ENCODE data around the gene NID1.

Gene NID1

DNA sequence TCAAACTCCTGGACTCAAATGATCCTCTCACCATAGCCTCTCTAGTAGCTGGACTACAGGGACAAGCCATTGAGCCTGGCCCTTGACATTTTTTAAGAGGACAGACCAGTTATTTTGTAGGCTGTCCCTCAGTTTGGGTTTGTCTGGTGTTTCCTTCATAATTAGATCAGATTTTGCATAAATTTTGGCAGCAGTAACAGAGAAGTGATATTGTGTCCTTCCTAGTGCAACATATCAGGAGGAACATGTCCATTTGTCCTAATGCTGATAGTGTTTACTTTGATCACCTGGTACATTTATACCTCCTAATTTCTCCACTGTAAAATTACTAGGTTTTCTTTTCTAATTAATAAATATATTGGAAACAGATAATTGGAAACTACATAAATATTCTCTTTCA lies 5.9 kb upstream of the NID1 start:
- Histone ChIP-seq H3K9me2 (replicated peaks; ENCODE audit: insufficient read depth, low read length) (no peaks in the 10 kb centered on the region), H3K79me2 (ENCODE audit: low read length) (no peaks in the 10 kb centered on the region), H3K4me1 (ENCODE audit: low read length) (0 out of 2 replicates have a peak, but pooled peaks cover 4% of the 10 kb centered on the region), H3K27me3 (replicated peaks; ENCODE audit: insufficient read depth, low read length) (no peaks in the 10 kb centered on the region), H3K4me2 (ENCODE audit: low read depth, low read length) (no peak overlapping the region), H3K36me3 (replicated peaks; ENCODE audit: insufficient read depth, low read length) (no peaks in the 10 kb centered on the region), H3K9ac (ENCODE audit: low read length) (no peak overlapping the region), H3K9me3 (replicated peaks; ENCODE audit: insufficient read depth, low read length) (no peaks in the 10 kb centered on the region), H3K4me3 (ENCODE audit: low read length) (no peak overlapping the region), H3F3A (ENCODE audit: insufficient read depth, low read length) (no peaks in the 10 kb centered on the region), H2AFZ (ENCODE audit: low read length) (no peak overlapping the region), H3K27ac (ENCODE audit: low read length) (no peak overlapping the region), H4K20me1 (ENCODE audit: insufficient read depth, low read length) (no peaks in the 10 kb centered on the region)
- TF ChIP-seq EZH2 (optimal IDR thresholded peaks at IDR 0.05; ENCODE audit: low read depth, low read length) (no peak), EZH2phosphoT487 (IDR thresholded peaks at IDR 0.05; ENCODE audit: low read length) (no peak)
- TF ChIP-seq, protein P1, sequence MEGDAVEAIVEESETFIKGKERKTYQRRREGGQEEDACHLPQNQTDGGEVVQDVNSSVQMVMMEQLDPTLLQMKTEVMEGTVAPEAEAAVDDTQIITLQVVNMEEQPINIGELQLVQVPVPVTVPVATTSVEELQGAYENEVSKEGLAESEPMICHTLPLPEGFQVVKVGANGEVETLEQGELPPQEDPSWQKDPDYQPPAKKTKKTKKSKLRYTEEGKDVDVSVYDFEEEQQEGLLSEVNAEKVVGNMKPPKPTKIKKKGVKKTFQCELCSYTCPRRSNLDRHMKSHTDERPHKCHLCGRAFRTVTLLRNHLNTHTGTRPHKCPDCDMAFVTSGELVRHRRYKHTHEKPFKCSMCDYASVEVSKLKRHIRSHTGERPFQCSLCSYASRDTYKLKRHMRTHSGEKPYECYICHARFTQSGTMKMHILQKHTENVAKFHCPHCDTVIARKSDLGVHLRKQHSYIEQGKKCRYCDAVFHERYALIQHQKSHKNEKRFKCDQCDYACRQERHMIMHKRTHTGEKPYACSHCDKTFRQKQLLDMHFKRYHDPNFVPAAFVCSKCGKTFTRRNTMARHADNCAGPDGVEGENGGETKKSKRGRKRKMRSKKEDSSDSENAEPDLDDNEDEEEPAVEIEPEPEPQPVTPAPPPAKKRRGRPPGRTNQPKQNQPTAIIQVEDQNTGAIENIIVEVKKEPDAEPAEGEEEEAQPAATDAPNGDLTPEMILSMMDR (IDR thresholded peaks at IDR 0.05; ENCODE audit: low read length), result no peak
- no peak for DNase-seq

DNA sequence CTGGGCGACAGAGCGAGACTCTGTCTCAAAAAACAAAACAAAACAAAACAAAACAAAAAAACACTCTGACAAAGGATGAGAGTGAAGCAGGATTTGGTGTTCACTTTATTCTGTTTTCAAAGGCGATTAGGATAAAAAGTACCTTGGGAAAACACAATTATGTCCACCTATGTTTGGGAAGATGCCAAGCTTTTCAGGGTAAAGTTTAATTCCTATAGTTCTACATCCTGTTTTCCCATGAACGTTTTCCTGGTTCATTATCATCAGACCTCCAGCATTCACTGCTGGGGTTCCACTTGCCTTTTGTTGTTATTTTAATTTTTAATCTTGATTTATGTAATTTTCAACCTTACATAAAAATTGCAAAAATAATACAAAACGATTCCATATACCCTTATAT lies 4.9 kb upstream of the NID1 start:
- no peak overlapping the region for H2AFZ ChIP-seq (ENCODE audit: low read length)
- no peak for DNase-seq
- H3K27ac ChIP-seq (ENCODE audit: low read length), result no peak overlapping the region
- no peaks in the 10 kb centered on the region for H4K20me1 ChIP-seq (ENCODE audit: insufficient read depth, low read length)
- H3K4me1 ChIP-seq (ENCODE audit: low read length), result 0 out of 2 replicates have a peak, but pooled peaks cover 4% of the 10 kb centered on the region
- no peak overlapping the region for H3K9ac ChIP-seq (ENCODE audit: low read length)
- H3K9me3 ChIP-seq (replicated peaks; ENCODE audit: insufficient read depth, low read length), result no peaks in the 10 kb centered on the region
- no peaks in the 10 kb centered on the region for H3F3A ChIP-seq (ENCODE audit: insufficient read depth, low read length)
- no peaks in the 10 kb centered on the region for H3K36me3 ChIP-seq (replicated peaks; ENCODE audit: insufficient read depth, low read length)
- no peaks in the 10 kb centered on the region for H3K79me2 ChIP-seq (ENCODE audit: low read length)
- no peak overlapping the region for H3K4me2 ChIP-seq (ENCODE audit: low read depth, low read length)
- no peaks in the 10 kb centered on the region for H3K9me2 ChIP-seq (replicated peaks; ENCODE audit: insufficient read depth, low read length)
- H3K4me3 ChIP-seq (ENCODE audit: low read length), result no peak overlapping the region
- TF ChIP-seq, protein P1 (IDR thresholded peaks at IDR 0.05; ENCODE audit: low read length), result no peak
- no peaks in the 10 kb centered on the region for H3K27me3 ChIP-seq (replicated peaks; ENCODE audit: insufficient read depth, low read length)

DNA sequence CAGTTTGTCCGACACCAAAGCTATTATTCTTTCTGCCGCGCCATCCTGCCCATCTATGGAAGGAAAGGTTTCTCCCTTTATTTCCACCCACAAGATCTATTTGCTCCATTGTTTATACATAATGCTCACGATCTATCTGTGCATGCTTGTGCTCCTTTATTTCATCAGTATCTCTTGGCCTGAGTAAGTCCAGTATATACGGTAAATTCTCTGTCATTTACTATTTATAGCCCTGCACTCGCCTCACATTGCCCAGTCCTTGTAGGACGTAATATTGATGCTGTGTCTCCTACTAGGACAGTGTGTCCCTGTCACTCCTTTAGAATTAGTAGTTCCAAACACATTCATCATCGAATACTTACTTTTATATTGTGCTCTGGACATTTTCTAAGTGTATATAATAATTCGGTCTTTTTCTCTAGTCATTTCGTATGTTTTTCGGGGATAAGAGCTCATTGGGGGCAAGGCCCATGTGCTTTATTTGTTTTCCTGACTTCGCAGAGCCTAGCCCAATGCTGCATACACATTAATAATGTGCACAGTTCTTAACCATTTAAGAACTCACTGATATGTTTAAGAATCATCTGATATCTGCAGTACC lies 3.1 kb upstream of the NID1 start:
- Histone ChIP-seq H3K27me3 (replicated peaks; ENCODE audit: insufficient read depth, low read length) (no peaks in the 10 kb centered on the region), H3K79me2 (ENCODE audit: low read length) (no peaks in the 10 kb centered on the region), H3K4me1 (ENCODE audit: low read length) (0 out of 2 replicates have a peak, but pooled peaks cover 4% of the 10 kb centered on the region), H4K20me1 (ENCODE audit: insufficient read depth, low read length) (no peaks in the 10 kb centered on the region), H3K36me3 (replicated peaks; ENCODE audit: insufficient read depth, low read length) (no peaks in the 10 kb centered on the region), H3K4me3 (ENCODE audit: low read length) (no peak overlapping the region), H3K27ac (ENCODE audit: low read length) (no peak overlapping the region), H2AFZ (ENCODE audit: low read length) (no peak overlapping the region), H3K4me2 (ENCODE audit: low read depth, low read length) (no peak overlapping the region), H3K9me2 (replicated peaks; ENCODE audit: insufficient read depth, low read length) (no peaks in the 10 kb centered on the region), H3F3A (ENCODE audit: insufficient read depth, low read length) (no peaks in the 10 kb centered on the region), H3K9ac (ENCODE audit: low read length) (no peak overlapping the region), H3K9me3 (replicated peaks; ENCODE audit: insufficient read depth, low read length) (no peaks in the 10 kb centered on the region)
- TF ChIP-seq, protein P1 (IDR thresholded peaks at IDR 0.05; ENCODE audit: low read length), result no peak
- TF ChIP-seq EZH2phosphoT487 (IDR thresholded peaks at IDR 0.05; ENCODE audit: low read length), result no peak
- TF ChIP-seq EZH2 (optimal IDR thresholded peaks at IDR 0.05; ENCODE audit: low read depth, low read length), result no peak
- DNase-seq, result no peak
